Pancreas (tissue), 10 donors: ENCODE data around the gene SSNA1. TPM values are rescaled to one million over a fixed set of nuclear protein-coding genes. Genes with fewer than 3 reads are reported as not detected.

Experiments
- ATAC-seq, 4 donors: fragments of 200-7000 bp; cut with Tn5 transposase; one replicate each; pipeline versions ENCODE4 v1.8.0 to v1.9.1; 2020; ENCODE audit warnings: mild to moderate bottlenecking in 4 of 4, moderate library complexity in 4 of 4
- DNase-seq, 6 donors: peaks; one replicate each; pipeline ENCODE4 v3.0.0-alpha.2; 2020
- FAIRE-seq: peaks from 2 replicates; lab custom pipeline; 2012; peaks lifted over from hg19 to GRCh38; lab: Jason Lieb, UNC
- H3K27ac ChIP-seq, 4 donors: fragments of 200-600 bp; sonication (generic); 1 replicate in 3 of 4; 2 replicates in 1 of 4; pipeline versions ENCODE4 v1.5.0 to v1.8.0; 2020
- H3K27me3 ChIP-seq, 4 donors: fragments of 200-600 bp; one replicate each; pipeline ENCODE4 v1.8.0; 2021
- H3K36me3 ChIP-seq, 3 donors: fragments of 200-600 bp; sonication (generic) in 1 of 3; one replicate each; pipeline versions ENCODE4 v1.5.0 to v1.8.0; 2020 to 2021
- H3K4me1 ChIP-seq, 3 donors: fragments of 200-600 bp; one replicate each; pipeline ENCODE4 v1.8.0; 2021
- H3K4me3 ChIP-seq, 4 donors: fragments of 200-600 bp; sonication (generic) in 2 of 4; one replicate each; pipeline versions ENCODE4 v1.5.0 to v1.8.0; 2020 to 2021
- H3K9me3 ChIP-seq, 4 donors: fragments of 200-600 bp; one replicate each; pipeline ENCODE4 v1.8.0; 2021
- WGBS, 2 donors: extraction: QIAGEN DNeasy Blood & Tissue Kit; methylation state at CpG; one replicate each; pipeline ENCODE4 v1.1.7; 2013; 5-methylcytosine and 5-hydroxymethylcytosine counted together
- intact Hi-C, 3 donors: fragments of 100-400 bp; cut with DNase I; formaldehyde crosslinking; loops; one replicate each; pipeline versions ENCODE4 v1.11.1 to v1.14.2; 2022
- polyA plus RNA-seq, 2 donors: library from polyadenylated mRNA; stranded (reverse); fragments of 200-250 nt; gene quantifications; one replicate each; pipeline ENCODE4 v1.2.3, GENCODE V29; 2013
- total RNA-seq, 6 donors: library from RNA; stranded (reverse); fragmentation: NEBNext Ultra II Directional in 4 of 6; extraction: Animal tissue kit (Norgen Biotek cat#: 25700) in 4 of 6; gene quantifications; one replicate each; pipeline versions ENCODE4 v1.2.1 to v1.2.4, GENCODE V29; 2021 to 2023
- TF ChIP-seq, protein P1 (sequence below), 4 donors: fragments of 200-600 bp; sonication (generic) in 3 of 4; IDR thresholded peaks; one replicate each; pipeline versions ENCODE4 v1.5.0 to v1.8.0; 2021; ENCODE audit warnings: antibody characterized with exemption in 4 of 4
- donor health status: healthy with polysubstance abuse.
- donor health status: DM: no; HTN: no; CAD: no; lungs with moderate emphysema.
- donor health status: DM: no; HTN: no; CAD: no.
- donor health status: control.
- donor health status: control.
- donor health status: Bipolar disorder and iron deficiency.
- donor health status: DM: yes; HTN: yes; CAD: no.
- donor health status: DM: no; HTN: no; CAD: no.
- donor health status: DM: no; HTN: no; CAD: no.
- donor health status: DM: yes; HTN: yes; CAD: no.

The SSNA1 gene
- total and polyA plus RNA-seq, 8 donors, result 30.8 to 81.0 (median 41.1) TPM

DNA sequence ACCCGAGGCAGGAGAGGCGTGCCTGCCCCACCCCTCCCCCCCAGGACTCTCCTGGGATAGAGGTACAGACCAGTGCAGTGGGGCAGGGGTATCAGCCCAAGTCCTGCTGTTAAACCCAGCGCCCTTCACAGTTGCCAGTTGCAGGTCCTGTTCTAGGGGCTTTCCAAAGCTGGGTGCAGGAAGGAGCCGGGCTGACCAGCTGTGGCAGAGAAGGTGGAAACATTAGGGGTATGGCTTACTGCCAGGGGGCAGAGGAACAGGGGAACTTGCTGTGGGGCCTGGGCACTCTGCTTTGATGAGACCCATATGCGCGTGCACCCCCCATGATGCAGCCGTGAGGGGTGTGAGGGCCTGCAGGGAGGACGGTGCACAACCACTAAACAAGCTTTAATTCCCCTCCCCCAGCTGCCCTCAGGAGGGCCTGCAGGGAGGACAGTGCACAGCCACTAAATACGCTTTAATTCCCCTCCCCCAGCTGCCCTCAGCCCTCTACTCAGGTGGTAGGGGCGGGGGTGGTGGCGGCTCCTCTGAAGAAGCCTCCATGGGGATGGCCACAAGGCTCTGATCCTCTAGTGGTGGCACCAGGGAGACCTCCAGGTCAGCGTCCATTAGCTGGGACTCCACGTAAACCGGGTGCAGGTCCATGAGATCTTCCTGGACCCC lies 17.9 kb upstream of the SSNA1 start:
- H3K36me3 ChIP-seq, result no peaks in the 10 kb centered on the region
- intact Hi-C loops, result no loop called here
- DNase-seq, result no peak
- no peaks in the 10 kb centered on the region for H3K27me3 ChIP-seq
- no peak overlapping the region for H3K27ac ChIP-seq
- ATAC-seq, result no peak
- FAIRE-seq, result no peak
- peaks cover 6 to 14% (median 13%) of the 10 kb centered on the region in 3 donors for H3K4me1 ChIP-seq
- no peak overlapping the region for H3K4me3 ChIP-seq
- WGBS, 2 donors, result 75 to 78% methylated on average over 14 of the region's 14 CpGs
- no peaks in the 10 kb centered on the region for H3K9me3 ChIP-seq
- TF ChIP-seq, protein P1, sequence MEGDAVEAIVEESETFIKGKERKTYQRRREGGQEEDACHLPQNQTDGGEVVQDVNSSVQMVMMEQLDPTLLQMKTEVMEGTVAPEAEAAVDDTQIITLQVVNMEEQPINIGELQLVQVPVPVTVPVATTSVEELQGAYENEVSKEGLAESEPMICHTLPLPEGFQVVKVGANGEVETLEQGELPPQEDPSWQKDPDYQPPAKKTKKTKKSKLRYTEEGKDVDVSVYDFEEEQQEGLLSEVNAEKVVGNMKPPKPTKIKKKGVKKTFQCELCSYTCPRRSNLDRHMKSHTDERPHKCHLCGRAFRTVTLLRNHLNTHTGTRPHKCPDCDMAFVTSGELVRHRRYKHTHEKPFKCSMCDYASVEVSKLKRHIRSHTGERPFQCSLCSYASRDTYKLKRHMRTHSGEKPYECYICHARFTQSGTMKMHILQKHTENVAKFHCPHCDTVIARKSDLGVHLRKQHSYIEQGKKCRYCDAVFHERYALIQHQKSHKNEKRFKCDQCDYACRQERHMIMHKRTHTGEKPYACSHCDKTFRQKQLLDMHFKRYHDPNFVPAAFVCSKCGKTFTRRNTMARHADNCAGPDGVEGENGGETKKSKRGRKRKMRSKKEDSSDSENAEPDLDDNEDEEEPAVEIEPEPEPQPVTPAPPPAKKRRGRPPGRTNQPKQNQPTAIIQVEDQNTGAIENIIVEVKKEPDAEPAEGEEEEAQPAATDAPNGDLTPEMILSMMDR (IDR thresholded peaks at IDR 0.05), result no peak

DNA sequence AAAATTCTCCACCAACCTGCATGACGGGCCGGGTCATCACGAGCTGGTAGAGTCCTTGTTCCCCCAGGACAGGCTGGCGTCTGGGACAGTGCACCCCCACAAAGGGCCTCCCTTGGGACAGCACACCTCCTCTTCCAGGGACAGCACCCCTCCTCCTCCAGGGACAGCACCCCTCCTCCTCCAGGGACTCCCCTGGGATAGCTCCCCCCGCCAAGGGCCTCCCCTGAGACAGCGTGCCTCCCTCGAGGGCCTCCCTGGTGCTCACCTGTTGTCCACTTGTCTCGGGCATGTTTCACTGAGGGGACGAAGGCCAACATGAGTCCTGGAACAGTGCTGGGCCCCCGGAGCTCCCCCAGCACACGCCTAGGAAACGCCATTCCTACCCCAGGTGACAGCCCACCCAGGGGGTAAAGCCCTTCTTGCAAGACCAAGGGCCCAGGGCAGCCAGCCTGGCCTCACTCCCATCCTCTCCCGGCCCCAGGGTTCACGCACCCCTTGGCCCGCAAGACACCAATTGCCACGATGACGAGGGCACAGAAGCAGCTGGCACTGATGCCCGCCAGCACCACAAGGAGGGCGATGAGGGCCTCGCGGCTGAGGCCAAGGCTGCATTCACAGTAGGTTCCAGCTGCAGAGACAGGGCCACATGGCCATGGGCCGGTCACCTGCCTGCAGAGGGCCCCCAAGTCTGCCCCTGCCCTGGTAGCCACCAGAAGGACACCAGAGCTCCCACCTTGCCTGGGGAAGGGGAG lies 17.2 kb upstream of the SSNA1 start:
- TF ChIP-seq, protein P1 (IDR thresholded peaks at IDR 0.05), result no peak
- ATAC-seq (no peak), DNase-seq (no peak), FAIRE-seq (no peak)
- no peak overlapping the region for H3K27ac ChIP-seq
- H3K4me3 ChIP-seq, result no peak overlapping the region
- WGBS, 2 donors, result 87 to 88% methylated on average over 22 of the region's 22 CpGs
- peaks cover 6 to 14% (median 13%) of the 10 kb centered on the region in 3 donors for H3K4me1 ChIP-seq
- no peaks in the 10 kb centered on the region for H3K36me3 ChIP-seq
- H3K27me3 ChIP-seq, result no peaks in the 10 kb centered on the region
- intact Hi-C loops, result no loop called here
- no peaks in the 10 kb centered on the region for H3K9me3 ChIP-seq

DNA sequence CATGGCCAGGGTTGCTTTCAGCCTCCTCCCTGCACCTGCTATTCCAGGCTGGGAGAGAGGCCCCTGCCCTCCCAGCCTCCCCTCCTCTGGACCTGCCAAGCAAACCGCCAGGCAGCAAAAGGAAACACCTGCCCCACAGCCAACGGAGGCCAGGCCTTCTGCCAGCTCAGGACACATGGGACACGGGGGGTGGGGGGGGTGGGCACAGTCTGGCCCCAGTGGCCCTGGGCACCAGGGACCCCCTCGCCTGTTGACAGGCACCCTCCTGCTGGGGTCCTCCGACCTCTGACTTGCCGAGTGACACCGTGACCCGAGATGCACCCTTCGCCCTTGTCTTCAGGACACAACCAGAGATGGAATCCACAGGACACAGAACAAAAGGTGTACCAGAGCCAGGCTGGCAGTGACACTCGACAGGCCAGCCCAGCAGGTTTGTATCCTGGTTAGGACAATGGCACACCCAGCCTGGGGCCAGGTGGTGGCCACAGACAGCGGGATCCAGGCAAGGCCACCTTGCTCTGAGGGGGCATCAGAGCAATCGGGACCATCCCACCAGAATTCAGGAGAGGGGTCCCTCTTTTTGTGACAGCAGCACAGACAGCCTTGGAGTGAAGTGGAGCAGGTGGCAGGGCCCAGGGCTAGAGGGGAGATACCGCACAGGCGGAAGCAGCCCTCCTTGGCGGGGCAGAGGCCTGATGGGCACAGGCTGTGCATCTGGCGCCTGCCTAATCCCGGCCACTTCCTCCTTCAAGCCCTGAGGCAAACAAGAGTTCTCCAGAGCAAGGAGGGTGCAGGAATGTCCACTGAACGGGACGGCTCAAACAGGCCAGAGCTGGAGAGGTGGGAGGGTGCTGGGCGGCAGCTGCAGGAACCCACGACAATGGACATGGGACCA lies 15.3 kb upstream of the SSNA1 start:
- intact Hi-C loops, result no loop called here
- TF ChIP-seq, protein P1 (IDR thresholded peaks at IDR 0.05), result no peak
- ATAC-seq, result no peak
- Histone ChIP-seq H3K36me3 (no peaks in the 10 kb centered on the region), H3K27ac (no peak overlapping the region), H3K4me3 (no peak overlapping the region), H3K9me3 (no peaks in the 10 kb centered on the region), H3K4me1 (peaks cover 6 to 11% (median 7%) of the 10 kb centered on the region in 3 donors), H3K27me3 (no peaks in the 10 kb centered on the region)
- 62 to 65% methylated on average over 21 of the region's 21 CpGs for WGBS, 2 donors
- no peak for FAIRE-seq
- DNase-seq, result no peak

DNA sequence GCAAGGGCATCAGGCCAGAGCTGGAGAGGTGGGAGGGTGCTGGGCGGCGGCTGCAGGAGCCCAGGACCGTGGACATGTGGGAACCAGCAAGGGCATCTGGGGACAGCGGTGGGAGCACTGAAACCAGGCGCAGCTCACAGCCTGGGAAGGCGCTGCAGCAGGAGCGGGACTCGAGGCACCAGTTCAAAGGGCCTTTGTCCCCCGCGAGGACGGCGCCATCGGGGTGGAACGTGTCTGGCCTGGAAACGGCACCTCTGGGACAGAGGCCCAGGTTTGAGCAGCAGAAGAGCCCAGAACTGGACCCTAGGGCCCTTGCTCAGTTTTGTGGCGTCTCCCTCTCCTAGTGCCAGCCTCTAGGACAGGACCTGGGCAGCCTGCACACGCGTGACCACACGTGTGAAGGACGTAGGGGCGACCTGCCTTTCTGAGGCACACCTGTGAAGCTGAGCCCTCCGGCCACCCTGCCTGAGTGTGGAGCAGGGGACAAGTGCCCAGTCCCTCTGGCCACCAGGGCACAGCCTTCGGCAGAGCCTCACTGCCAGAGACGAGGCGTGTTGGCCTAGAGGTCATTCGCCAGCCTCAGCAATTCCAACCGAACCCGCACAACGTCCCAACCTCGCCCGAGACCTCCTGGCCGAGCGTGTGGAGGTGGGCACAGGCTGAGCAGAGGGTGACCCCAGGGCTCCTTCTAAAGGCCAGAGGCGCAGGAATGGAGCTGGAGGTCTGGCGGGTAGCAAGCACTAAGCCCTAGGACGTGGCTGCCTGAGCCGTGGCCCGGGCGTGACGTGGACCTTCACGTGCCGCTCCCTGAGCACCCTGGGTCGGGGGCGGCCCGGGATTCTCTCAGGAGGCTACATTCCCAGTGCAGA lies 14.4 kb upstream of the SSNA1 start:
- H3K27ac ChIP-seq, result no peak overlapping the region
- no peak for ATAC-seq
- TF ChIP-seq, protein P1 (IDR thresholded peaks at IDR 0.05), result no peak
- peaks cover 4 to 6% (median 6%) of the 10 kb centered on the region in 3 donors for H3K4me1 ChIP-seq
- H3K4me3 ChIP-seq, result no peak overlapping the region
- no peaks in the 10 kb centered on the region for H3K9me3 ChIP-seq
- WGBS, 2 donors, result 84 to 89% methylated on average over 45 of the region's 45 CpGs
- H3K36me3 ChIP-seq, result no peaks in the 10 kb centered on the region
- H3K27me3 ChIP-seq, result no peaks in the 10 kb centered on the region
- no peak for FAIRE-seq
- DNase-seq, result no peak
- intact Hi-C loops, result no loop called here
